Mesothelial cell of epicardium (in vitro differentiated cells): ENCODE data around the gene DYNC2LI1. TPM values are rescaled to one million over a fixed set of nuclear protein-coding genes. Genes with fewer than 3 reads are reported as not detected.

Experiments
- DNase-seq, 2 experiments: peaks; one replicate each; pipeline ENCODE4 v3.0.0; 2021; ENCODE audit warnings: low spot score in 2 of 2; ENCODE audit not compliant: unreplicated experiment in 2 of 2
- H3K27ac Mint-ChIP-seq: 2 replicates; pipeline ENCODE4 v1.8.0; 2021; ENCODE audit warnings: mixed read lengths
- H3K27me3 Mint-ChIP-seq: 2 replicates; pipeline ENCODE4 v1.8.0; 2021; ENCODE audit warnings: low read depth, mixed read lengths
- H3K36me3 Mint-ChIP-seq: 2 replicates; pipeline ENCODE4 v1.8.0; 2021; ENCODE audit warnings: mixed read lengths
- H3K4me1 Mint-ChIP-seq: 2 replicates; pipeline ENCODE4 v1.8.0; 2021; ENCODE audit warnings: mixed read lengths
- H3K4me3 Mint-ChIP-seq: 2 replicates; pipeline ENCODE4 v1.8.0; 2021; ENCODE audit warnings: mild to moderate bottlenecking, moderate library complexity, mixed read lengths
- H3K9me3 Mint-ChIP-seq: 2 replicates; pipeline ENCODE4 v1.8.0; 2021; ENCODE audit warnings: mixed read lengths
- CTCF ChIP-seq: fragments of 200-600 bp; sonication (generic); IDR thresholded peaks from one replicate; pipeline ENCODE4 v1.5.0; 2021; ENCODE audit warnings: antibody characterized with exemption; ENCODE audit not compliant: unreplicated experiment
- total RNA-seq: library from RNA; stranded (reverse); gene quantifications from 3 replicates; pipeline ENCODE4 v1.2.1, GENCODE V29; 2021

Gene DYNC2LI1
- total RNA-seq, 1 donor from 2014 or later = 30.7 TPM

GRCh38 chr2:43852196-43852730 is 78.4 kb downstream of the DYNC2LI1 start:
- peak in 1 of 2 experiments; percentile 22 for DNase-seq
- Mint-ChIP-seq H3K27ac (no peak overlapping the region), H3K4me3 (no peak overlapping the region), H3K27me3 (peaks cover 33% of the 10 kb centered on the region), H3K36me3 (no peaks in the 10 kb centered on the region), H3K4me1 (no peaks in the 10 kb centered on the region), H3K9me3 (no peaks in the 10 kb centered on the region)
- TF ChIP-seq CTCF = no peak

- peak in 1 of 2 experiments; percentile 31 for DNase-seq
- Mint-ChIP-seq H3K9me3 (no peaks in the 10 kb centered on the region), H3K36me3 (no peaks in the 10 kb centered on the region), H3K27me3 (peaks cover 45% of the 10 kb centered on the region), H3K27ac (no peak overlapping the region), H3K4me1 (no peaks in the 10 kb centered on the region), H3K4me3 (no peak overlapping the region)
- TF ChIP-seq CTCF = no peak
Measured at GRCh38 chr2:43853141-43854081, 79.6 kb downstream of the DYNC2LI1 start.

- DNase-seq = peak in 1 of 2 experiments; percentile 19
- Mint-ChIP-seq H3K9me3 (no peaks in the 10 kb centered on the region), H3K27ac (no peak overlapping the region), H3K27me3 (peaks cover 56% of the 10 kb centered on the region), H3K36me3 (no peaks in the 10 kb centered on the region), H3K4me3 (no peak overlapping the region), H3K4me1 (no peaks in the 10 kb centered on the region)
- TF ChIP-seq CTCF = no peak
Measured at GRCh38 chr2:43854671-43855070, 80.8 kb downstream of the DYNC2LI1 start.

GRCh38 chr2:43855292-43855691 is 81.5 kb downstream of the DYNC2LI1 start:
- no peaks in the 10 kb centered on the region for H3K4me1 Mint-ChIP-seq
- H3K9me3 Mint-ChIP-seq = peaks cover 3% of the 10 kb centered on the region
- no peak overlapping the region for H3K4me3 Mint-ChIP-seq
- no peak for TF ChIP-seq CTCF
- H3K27ac Mint-ChIP-seq = no peak overlapping the region
- H3K27me3 Mint-ChIP-seq = peaks cover 61% of the 10 kb centered on the region
- DNase-seq = no peak
- H3K36me3 Mint-ChIP-seq = no peaks in the 10 kb centered on the region

Other genes starting within 250 kb of the DYNC2LI1 start
- 28.5 to 33.6 TPM (median 29.7 TPM) in 3 replicates for gene THADA, start 178.0 kb upstream of the DYNC2LI1 start, total RNA-seq
- gene PLEKHH2, start 136.8 kb upstream of the DYNC2LI1 start, total RNA-seq = 11.3 to 12.0 TPM (median 11.8 TPM) in 3 replicates
- 0.29 to 0.38 TPM (median 0.38 TPM) in 3 replicates for gene C1GALT1C1L, start 97.6 kb upstream of the DYNC2LI1 start, total RNA-seq
- gene ABCG5, start 64.8 kb downstream of the DYNC2LI1 start, total RNA-seq = not detected in 3 replicates
- not detected in 3 replicates for gene ABCG8, start 64.9 kb downstream of the DYNC2LI1 start, total RNA-seq
- gene LRPPRC, start 221.9 kb downstream of the DYNC2LI1 start, total RNA-seq = 99.9 to 105 TPM (median 99.9 TPM) in 3 replicates